Muscle layer of duodenum (tissue), 2 donors: ENCODE measurements around the gene RNF114.
A peak's percentile ranks its signal among the peaks of the same experiment; 100 is the strongest.

Experiments
- H3K27ac ChIP-seq: one replicate; pipeline ENCODE4 v1.7.0; 2013; ENCODE audit warnings: mild to moderate bottlenecking, low read length
- H3K27me3 ChIP-seq: one replicate; pipeline ENCODE4 v1.7.0; 2013; ENCODE audit warnings: low read depth, mild to moderate bottlenecking, control low read depth, low read length
- H3K36me3 ChIP-seq, 2 donors: one replicate each; pipeline ENCODE4 v1.7.0; 2013; ENCODE audit warnings: low read length in 2 of 2, control low read depth in 1 of 2, mild to moderate bottlenecking in 1 of 2; ENCODE audit not compliant: insufficient read depth in 2 of 2, control insufficient read depth in 1 of 2
- H3K4me1 ChIP-seq, 2 donors: one replicate each; pipeline ENCODE4 v1.7.0; 2013; ENCODE audit warnings: low read length in 2 of 2, mild to moderate bottlenecking in 2 of 2, control low read depth in 1 of 2, moderate library complexity in 1 of 2; ENCODE audit not compliant: insufficient read depth in 2 of 2, control insufficient read depth in 1 of 2
- H3K4me3 ChIP-seq, 2 donors: one replicate each; pipeline ENCODE4 v1.7.0; 2013; ENCODE audit warnings: low read length in 2 of 2, low read depth in 1 of 2, mild to moderate bottlenecking in 1 of 2
- H3K9me3 ChIP-seq, 2 donors: one replicate each; pipeline ENCODE4 v1.7.0; 2013; ENCODE audit warnings: low read length in 2 of 2, control low read depth in 1 of 2, mild to moderate bottlenecking in 1 of 2; ENCODE audit not compliant: control insufficient read depth in 1 of 2
- donor health status: healthy.

The RNF114 gene

GRCh38 chr20:49916146-49917002, 19.8 kb upstream of the RNF114 start:
- peaks cover 10 to 33% of the 10 kb centered on the region in 2 donors for H3K4me1 ChIP-seq
- peak overlapping the region; percentile 96 for H3K27ac ChIP-seq

GRCh38 chr20:49918446-49918845, 17.8 kb upstream of the RNF114 start:
- Histone ChIP-seq H3K4me1 (peaks cover 8 to 21% of the 10 kb centered on the region in 2 donors), H3K4me3 (no peak overlapping the region), H3K27me3 (no peaks in the 10 kb centered on the region), H3K9me3 (no peaks in the 10 kb centered on the region), H3K27ac (no peak overlapping the region), H3K36me3 (peaks cover 0 to 6% of the 10 kb centered on the region in 2 donors)

More at GRCh38 chr20:49916146-49917002, 19.8 kb upstream of the RNF114 start:
- Histone ChIP-seq H3K9me3 (no peaks in the 10 kb centered on the region), H3K4me3 (peak overlapping the region; percentile 94 to 98), H3K36me3 (peaks cover 0 to 6% of the 10 kb centered on the region in 2 donors), H3K27me3 (no peaks in the 10 kb centered on the region)

- peaks cover 0 to 6% of the 10 kb centered on the region in 2 donors for H3K36me3 ChIP-seq
- no peaks in the 10 kb centered on the region for H3K27me3 ChIP-seq
- peaks cover 3 to 16% of the 10 kb centered on the region in 2 donors for H3K4me1 ChIP-seq
- H3K4me3 ChIP-seq: no peak overlapping the region
- no peak overlapping the region for H3K27ac ChIP-seq
- H3K9me3 ChIP-seq: no peaks in the 10 kb centered on the region
Observed at GRCh38 chr20:49919009-49919408, 17.2 kb upstream of the RNF114 start.

DNA sequence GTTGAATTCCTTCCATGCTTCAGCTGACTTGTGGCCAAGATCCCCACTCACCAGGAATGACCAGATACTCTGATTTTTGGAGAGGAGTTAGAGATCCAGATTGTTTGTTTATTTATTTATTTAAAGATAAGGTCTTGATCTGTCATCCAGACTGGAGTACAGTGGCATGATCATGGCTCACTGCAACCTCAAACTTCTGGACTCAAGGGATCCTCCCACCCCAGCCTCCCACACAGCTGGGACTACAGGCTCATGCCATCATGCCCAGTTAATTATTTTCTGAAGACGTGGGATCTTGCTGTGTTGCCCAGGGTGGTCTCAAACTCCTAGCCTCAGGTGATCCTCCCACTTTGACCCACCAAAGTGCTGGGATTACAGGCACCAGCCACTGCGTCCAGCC, 16.7 kb upstream of the RNF114 start:
- no peaks in the 10 kb centered on the region for H3K27me3 ChIP-seq
- no peak overlapping the region for H3K4me3 ChIP-seq
- no peaks in the 10 kb centered on the region for H3K9me3 ChIP-seq
- peaks cover 0 to 11% of the 10 kb centered on the region in 2 donors for H3K4me1 ChIP-seq
- no peak overlapping the region for H3K27ac ChIP-seq
- peaks cover 0 to 6% of the 10 kb centered on the region in 2 donors for H3K36me3 ChIP-seq

GRCh38 chr20:49924247-49924646, 11.9 kb upstream of the RNF114 start:
- H3K27me3 ChIP-seq: no peaks in the 10 kb centered on the region
- H3K4me1 ChIP-seq: no peaks in the 10 kb centered on the region
- no peak overlapping the region for H3K4me3 ChIP-seq
- H3K9me3 ChIP-seq: no peaks in the 10 kb centered on the region
- H3K36me3 ChIP-seq: no peaks in the 10 kb centered on the region
- no peak overlapping the region for H3K27ac ChIP-seq

DNA sequence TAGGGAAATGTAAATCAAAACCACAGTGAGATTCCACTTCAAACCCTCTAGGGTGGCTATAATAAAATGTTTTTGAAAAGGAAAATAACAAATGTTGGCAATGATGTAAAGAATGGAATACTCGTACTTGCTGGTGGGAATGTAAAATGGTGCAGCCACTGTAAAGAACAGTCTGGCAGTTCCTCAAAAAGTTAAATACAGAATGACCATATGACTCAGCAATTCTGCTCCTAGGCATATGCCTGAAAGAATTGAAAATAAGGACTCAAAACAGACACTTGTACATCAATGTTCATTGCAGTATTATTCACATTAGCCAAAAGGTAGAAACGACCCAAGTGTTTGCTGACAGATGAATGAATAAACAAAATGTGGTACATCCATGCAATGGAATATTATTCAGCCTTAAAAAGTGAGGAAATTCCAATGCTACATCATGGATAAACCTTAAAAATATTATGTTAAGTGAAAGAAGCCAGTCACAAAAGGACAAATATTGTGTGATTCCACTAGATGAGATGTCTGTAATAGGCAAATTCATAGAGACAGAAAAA, 10.2 kb upstream of the RNF114 start:
- H3K9me3 ChIP-seq: no peaks in the 10 kb centered on the region
- H3K27ac ChIP-seq: no peak overlapping the region
- H3K27me3 ChIP-seq: no peaks in the 10 kb centered on the region
- H3K4me3 ChIP-seq: no peak overlapping the region
- no peaks in the 10 kb centered on the region for H3K4me1 ChIP-seq
- no peaks in the 10 kb centered on the region for H3K36me3 ChIP-seq

DNA sequence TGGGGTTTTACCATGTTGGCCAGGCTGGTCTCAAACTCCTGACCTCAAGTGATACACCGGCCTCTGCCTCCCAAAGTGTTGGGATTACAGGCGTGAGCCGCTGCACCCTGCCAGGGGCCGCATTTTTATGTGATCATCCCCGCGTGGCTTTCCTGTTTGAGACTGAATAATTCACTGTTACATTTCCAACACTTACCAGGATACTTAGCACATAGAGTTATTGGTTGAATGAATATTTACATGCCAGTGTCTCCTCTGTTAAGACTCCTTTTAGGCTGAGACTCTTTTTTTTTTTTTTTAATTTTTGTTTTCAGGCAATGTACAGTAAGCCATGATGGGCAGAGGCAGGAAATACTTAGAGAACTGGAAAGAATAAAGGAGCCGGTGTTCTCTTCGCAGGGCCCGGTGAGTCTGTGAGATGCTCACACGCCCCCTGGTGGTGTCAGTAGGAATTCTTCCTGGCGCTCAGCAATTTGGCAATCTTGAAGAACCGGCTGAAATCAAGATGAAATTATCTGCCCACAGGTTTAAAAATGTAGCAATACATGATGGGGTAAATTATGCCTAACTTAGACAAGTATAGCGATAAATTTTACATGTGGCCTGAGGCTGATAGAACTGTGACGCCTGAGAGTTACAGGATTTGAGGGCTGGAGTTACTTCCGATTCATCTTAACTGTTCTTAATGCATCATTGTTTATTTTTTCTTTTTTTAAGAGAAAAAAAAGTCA, 7.6 kb upstream of the RNF114 start:
- H3K27ac ChIP-seq: no peak overlapping the region
- H3K4me3 ChIP-seq: no peak overlapping the region
- no peaks in the 10 kb centered on the region for H3K4me1 ChIP-seq

DNA sequence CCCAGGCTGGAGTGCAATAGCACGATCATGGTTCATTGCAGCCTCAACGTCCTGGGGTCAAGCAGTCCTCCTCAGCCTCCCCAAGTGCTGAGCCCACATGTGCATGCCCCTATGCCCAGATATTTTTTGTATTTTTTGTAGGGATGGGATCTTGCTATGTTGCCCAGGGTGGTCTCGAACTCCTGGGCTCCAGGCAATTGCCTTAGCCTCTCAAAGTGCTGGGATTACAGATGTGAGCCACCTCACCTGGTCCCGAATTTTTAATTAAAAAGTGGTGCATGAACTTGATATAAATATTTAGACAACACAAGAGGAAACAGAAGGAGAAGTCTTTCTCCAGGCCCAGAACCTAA, 7.1 kb upstream of the RNF114 start:
- Histone ChIP-seq H3K27me3 (no peaks in the 10 kb centered on the region), H3K27ac (no peak overlapping the region), H3K9me3 (no peaks in the 10 kb centered on the region), H3K4me3 (no peak overlapping the region), H3K36me3 (no peaks in the 10 kb centered on the region), H3K4me1 (no peaks in the 10 kb centered on the region)

More for the DNA sequence above, 7.6 kb upstream of the RNF114 start:
- no peaks in the 10 kb centered on the region for H3K36me3 ChIP-seq
- H3K9me3 ChIP-seq: no peaks in the 10 kb centered on the region
- no peaks in the 10 kb centered on the region for H3K27me3 ChIP-seq

DNA sequence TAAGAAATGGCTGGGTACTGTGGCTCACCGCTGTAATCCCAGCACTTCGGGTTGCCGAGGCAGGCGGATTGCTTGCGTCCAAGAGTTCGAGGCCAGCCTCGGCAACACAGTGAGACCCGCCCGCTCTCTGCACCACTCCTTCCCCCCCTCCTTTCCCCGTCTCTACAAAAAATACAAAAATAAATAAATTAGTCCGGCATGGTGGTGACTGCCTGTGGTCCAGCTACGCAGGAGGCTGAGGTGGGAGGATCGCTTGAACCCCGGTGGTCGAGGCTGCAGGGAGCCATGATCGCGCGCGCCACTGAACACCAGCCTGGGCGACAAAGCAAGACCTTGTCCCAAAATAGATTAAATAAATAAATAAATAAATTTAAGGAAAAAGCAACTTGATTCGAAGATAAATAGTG, 448 bp upstream of the RNF114 start:
- H3K4me3 ChIP-seq: peak overlapping the region; percentile 30 to 86
- H3K27me3 ChIP-seq: no peaks in the 10 kb centered on the region
- no peaks in the 10 kb centered on the region for H3K9me3 ChIP-seq
- H3K27ac ChIP-seq: no peak overlapping the region
- peaks cover 18 to 37% of the 10 kb centered on the region in 2 donors for H3K4me1 ChIP-seq
- H3K36me3 ChIP-seq: peaks cover 5 to 9% of the 10 kb centered on the region in 2 donors

GRCh38 chr20:49937027-49937929, 1.1 kb downstream of the RNF114 start:
- H3K4me1 ChIP-seq: peaks cover 18 to 37% of the 10 kb centered on the region in 2 donors
- peak overlapping the region; percentile 82 to 86 for H3K4me3 ChIP-seq

More at GRCh38 chr20:49937027-49937929, 1.1 kb downstream of the RNF114 start:
- Histone ChIP-seq H3K27ac (peak overlapping the region; percentile 87), H3K27me3 (no peaks in the 10 kb centered on the region), H3K36me3 (peaks cover 9 to 13% of the 10 kb centered on the region in 2 donors), H3K9me3 (no peaks in the 10 kb centered on the region)
